ENCODE data around the gene EPS8L2. TPM values are rescaled to one million over a fixed set of nuclear protein-coding genes. Genes with fewer than 3 reads are reported as not detected.

Gene EPS8L2
- total and polyA plus RNA-seq, 9 of the 15 experiments (the other 6 are each of a cell fraction or from before 2014, with no cell fraction given): 0.75 to 17.0 (median 3.7) TPM

- no peak for TF ChIP-seq TFE3 (CRISPR knock-in tag; IDR thresholded peaks at IDR 0.05)
- TF ChIP-seq VEZF1 (CRISPR knock-in tag; IDR thresholded peaks at IDR 0.05): peak; percentile 94
- TF ChIP-seq RNF2 (IDR thresholded peaks at IDR 0.05): peak; percentile 46
- no peak; the same call in 1 of the 2 replicates for TF ChIP-seq ZNF24 (IDR thresholded peaks at IDR 0.05)
- peak; percentile 53; the same call in 1 of the 2 replicates for TF ChIP-seq GATAD2A (IDR thresholded peaks at IDR 0.05)
- peak; percentile 94 for TF ChIP-seq MAZ (CRISPR knock-in tag; conservative IDR thresholded peaks at IDR 0.05 in 1 of 2, IDR thresholded peaks at IDR 0.05 in 1 of 2)
- TF ChIP-seq CREM (IDR thresholded peaks at IDR 0.05; ENCODE audit: low read depth): peak; percentile 67
- peak; percentile 61 for TF ChIP-seq NEUROD1 (IDR thresholded peaks at IDR 0.05; ENCODE audit: borderline replicate concordance, low read depth, low read length, partially characterized antibody)
- peak; percentile 99 for TF ChIP-seq HNRNPL (IDR thresholded peaks at IDR 0.05; ENCODE audit: low read depth, low read length)
- TF ChIP-seq JUND (IDR thresholded peaks at IDR 0.05; ENCODE audit: borderline replicate concordance, low read depth, low read length): peak; percentile 81
- peak; percentile 74; the same call in 1 of the 3 replicates for TF ChIP-seq JUND (tag; IDR thresholded peaks at IDR 0.05; ENCODE audit: borderline replicate concordance, low read depth, low read length)
- peak; percentile 20; the same call in 1 of the 2 replicates for TF ChIP-seq POLR2AphosphoS5 (IDR thresholded peaks at IDR 0.05; ENCODE audit: control insufficient read depth, insufficient read depth, low read depth, low read length)
- no peak for TF ChIP-seq MCM3 (IDR thresholded peaks at IDR 0.05)
- peak; percentile 71 for TF ChIP-seq ARID4B (CRISPR knock-in tag; IDR thresholded peaks at IDR 0.05)
- TF ChIP-seq ATF4 (CRISPR knock-in tag; IDR thresholded peaks at IDR 0.05): 0 out of 2 replicates have a peak, but pooled peaks have one; percentile 44
Measured at GRCh38 chr11:727859-728748, 22.1 kb downstream of the EPS8L2 start (continued).
